Fibroblast of gingiva (primary cell): Measurements from ENCODE around the gene CIB2.

Source experiments
- DNase-seq: peaks from one replicate; pipeline ENCODE4 v3.0.0-alpha.2; 2011; ENCODE audit warnings: low read depth

Gene CIB2

GRCh38 chr15:78083687-78084448 is 47.4 kb downstream of the CIB2 start:
- no peak for DNase-seq

DNA sequence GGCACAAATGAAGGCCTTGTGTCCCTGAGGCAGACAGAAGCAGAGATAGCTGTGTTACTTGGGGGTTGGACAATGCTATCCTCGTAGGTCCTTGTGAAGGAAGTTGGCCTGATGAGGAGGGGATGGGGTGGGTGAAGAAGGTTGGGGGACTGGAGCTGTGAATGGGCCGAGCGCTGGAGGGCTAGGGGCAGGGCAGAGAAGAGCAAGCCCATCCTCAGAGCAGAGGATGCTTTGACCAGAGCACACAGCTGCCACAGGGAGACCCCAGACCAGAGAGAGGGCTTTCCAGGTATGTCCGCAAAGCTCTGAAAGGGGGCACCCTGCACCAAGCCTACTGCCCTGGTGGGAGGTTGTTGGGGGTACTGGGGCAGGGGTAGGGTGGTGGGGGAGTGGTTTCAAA is 48.1 kb downstream of the CIB2 start:
- DNase-seq: no peak

DNA sequence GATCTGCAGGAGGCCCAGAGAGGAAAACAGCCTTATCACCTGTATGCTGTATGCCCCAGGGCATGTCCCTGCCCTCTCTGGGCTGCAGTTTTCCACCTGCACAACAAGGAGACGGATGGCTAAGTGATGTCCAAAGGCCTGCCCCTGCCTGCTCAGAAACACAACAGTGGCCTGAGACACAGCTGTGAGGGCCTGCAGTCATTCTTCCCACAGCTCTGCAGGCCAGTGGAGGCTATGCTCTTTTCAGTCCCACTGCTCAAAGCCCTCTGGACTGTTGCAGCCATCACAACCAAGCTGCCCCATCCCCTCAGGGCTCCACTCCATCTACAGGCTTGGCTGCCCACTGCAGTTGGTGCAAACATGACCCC is 48.5 kb downstream of the CIB2 start:
- no peak for DNase-seq

- DNase-seq: no peak
These were observed 49.0 kb downstream of the CIB2 start for GRCh38 chr15:78082106-78082742.

GRCh38 chr15:78080088-78080460 is 51.2 kb downstream of the CIB2 start:
- no peak for DNase-seq

GRCh38 chr15:78079298-78080087 is 51.8 kb downstream of the CIB2 start:
- DNase-seq: no peak

GRCh38 chr15:78077871-78078210 is 53.4 kb downstream of the CIB2 start:
- no peak for DNase-seq

GRCh38 chr15:78077053-78077870 is 54.0 kb downstream of the CIB2 start, which contains the start of gene TBC1D2B:
TBC1D2B (minus strand) TSS chr15:78077711; CDS start chr15:78077652, 59 bp downstream.
- peak; percentile 55 for DNase-seq

DNA sequence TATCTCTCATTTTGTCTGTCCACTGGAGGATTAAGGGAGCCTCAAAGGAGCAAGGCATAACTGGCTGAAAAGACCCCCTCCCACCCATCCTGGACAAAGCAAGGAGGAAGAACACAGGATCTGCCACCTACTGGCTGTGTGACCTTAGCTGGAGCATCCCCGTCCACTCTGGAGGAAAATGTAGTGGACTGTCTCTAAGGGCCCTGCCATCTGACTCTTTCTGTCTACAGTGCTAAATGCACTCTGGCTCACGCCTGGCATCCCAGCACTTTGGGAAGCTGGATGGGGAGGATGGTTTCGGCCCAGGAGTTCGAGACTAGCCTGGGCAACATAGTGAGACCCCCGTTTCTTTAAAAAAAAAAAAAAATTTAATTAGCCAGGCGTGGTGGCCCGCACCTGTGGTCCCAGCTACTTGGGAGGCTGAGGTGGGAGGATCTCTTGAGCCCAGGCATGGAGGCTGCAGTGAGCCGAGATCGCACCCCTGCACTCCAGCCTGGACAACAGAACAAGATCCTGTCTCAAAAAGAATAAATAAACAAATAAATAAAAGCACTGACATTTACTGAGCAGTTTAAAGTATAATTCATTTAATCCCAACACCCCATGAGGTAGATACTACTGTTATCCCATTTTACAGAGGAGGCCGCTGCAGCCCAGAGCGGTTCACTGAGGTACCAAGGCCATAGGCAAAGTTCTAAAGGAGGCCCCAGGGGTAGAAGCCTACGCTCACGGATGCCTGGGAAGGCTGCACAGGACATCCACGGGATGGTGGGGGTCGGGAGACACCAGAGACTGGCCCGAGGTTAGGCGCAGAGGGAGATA is 54.8 kb downstream of the CIB2 start:
- DNase-seq: no peak

- peak; percentile 89 for DNase-seq
These were observed 55.6 kb downstream of the CIB2 start for GRCh38 chr15:78075490-78076230.

GRCh38 chr15:78073046-78073787 is 58.0 kb downstream of the CIB2 start:
- no peak for DNase-seq

- DNase-seq: peak; percentile 96
These were observed 59.0 kb downstream of the CIB2 start for GRCh38 chr15:78072080-78072892.

DNA sequence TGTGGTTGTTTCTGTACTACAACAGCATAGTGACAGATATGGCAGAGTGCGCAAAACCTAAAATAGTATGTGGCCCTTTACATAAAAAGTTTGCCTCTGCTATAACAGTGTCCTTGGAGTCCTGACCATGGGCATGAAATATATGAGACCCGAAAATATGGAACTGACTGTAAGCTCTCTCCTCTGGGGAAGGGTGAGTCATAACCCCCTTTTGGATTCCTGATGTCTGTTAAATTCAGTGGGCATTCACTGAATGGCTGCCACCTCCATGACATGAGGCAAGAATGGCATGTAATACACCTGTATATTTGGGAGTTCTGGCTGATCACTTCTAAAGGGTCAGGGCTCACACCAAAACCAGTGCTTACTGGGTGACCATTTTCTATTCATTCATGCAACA is 59.9 kb downstream of the CIB2 start:
- DNase-seq: no peak

DNA sequence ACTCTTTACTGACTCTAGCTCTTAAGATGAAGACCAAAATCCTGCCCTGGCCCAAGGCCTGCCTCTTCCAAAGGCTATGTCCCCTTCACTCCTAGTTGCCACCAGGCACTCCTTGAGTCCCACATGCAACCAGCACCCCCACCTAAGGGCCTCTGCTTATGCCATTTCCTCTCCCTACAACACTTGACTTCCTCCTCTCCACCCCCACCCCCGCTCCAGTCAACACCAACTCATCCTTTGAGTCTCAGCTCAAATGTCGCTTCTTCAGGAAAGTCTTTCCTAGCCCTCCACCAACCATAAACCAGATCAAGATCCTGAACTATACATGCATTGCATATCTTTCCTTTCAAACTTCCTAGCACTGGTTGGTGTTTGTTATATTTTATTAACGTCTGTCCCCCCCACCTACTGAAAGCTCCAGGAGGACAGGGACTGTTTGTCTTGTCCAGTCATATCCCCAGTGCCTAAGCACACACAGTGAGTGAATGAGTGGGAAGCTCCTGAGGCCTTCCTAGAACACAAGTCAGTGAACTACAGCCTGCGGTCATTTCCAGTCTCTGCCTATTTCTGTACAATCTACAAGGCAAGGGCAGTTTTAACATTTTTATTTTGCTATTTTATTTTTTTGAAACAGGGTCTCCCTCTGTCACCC is 61.1 kb downstream of the CIB2 start:
- no peak for DNase-seq

GRCh38 chr15:78069462-78070029 is 61.7 kb downstream of the CIB2 start:
- no peak for DNase-seq

GRCh38 chr15:78069052-78069414 is 62.2 kb downstream of the CIB2 start:
- no peak for DNase-seq

- DNase-seq: peak; percentile 53
These were observed 63.7 kb downstream of the CIB2 start for GRCh38 chr15:78067328-78068228.
